OCI-LY7 (cell line): ENCODE results near the gene SLC38A9. TPM values are rescaled to one million over a fixed set of nuclear protein-coding genes. Genes with fewer than 3 reads are reported as not detected.
"Not testable (repeated sequence)": the region's sequence is repeated elsewhere in the genome, so short reads cannot be mapped to it uniquely, and the experiment has no call there.

Source experiments
- BruUV-seq: library from RNA; stranded (reverse); fragments of 400-500 nt; replicated peaks from 2 replicates; lab custom pipeline; 2021; lab: Mats Ljungman, UMichigan
- CTCF ChIA-PET: fragments of 300-600 bp; sonication (Branson Sonifier 250); formaldehyde crosslinking; loops from one replicate; lab custom pipeline; 2022; ENCODE audit warnings: antibody characterized with exemption; ENCODE audit not compliant: unreplicated experiment; lab: Charles Lee
- POLR2A ChIA-PET: fragments of 300-600 bp; sonication (Branson Sonifier 250); formaldehyde crosslinking; loops from one replicate; lab custom pipeline; 2022; ENCODE audit warnings: antibody characterized with exemption; lab: Charles Lee
- DNase-seq: peaks from one replicate; pipeline ENCODE4 v3.0.0-alpha.2; 2015; ENCODE audit warnings: low spot score
- H2AFZ ChIP-seq: fragments of 200-600 bp; sonication (generic), shearing (Covaris generic); 2 replicates; pipeline ENCODE4 v1.6.1; 2014; ENCODE audit warnings: mild to moderate bottlenecking, antibody characterized with exemption, low read length, moderate library complexity
- H3K27ac ChIP-seq: fragments of 200-600 bp; sonication (generic); 2 replicates; pipeline ENCODE4 v1.5.1; 2014; ENCODE audit warnings: mixed run types, low read depth, mild to moderate bottlenecking, moderate library complexity, low read length, inconsistent platforms; ENCODE audit not compliant: poor library complexity, severe bottlenecking
- H3K36me3 ChIP-seq: fragments of 200-600 bp; sonication (generic); 2 replicates; pipeline ENCODE4 v1.6.1; 2014; ENCODE audit warnings: mild to moderate bottlenecking, antibody characterized with exemption, low read length, moderate library complexity, mixed read lengths; ENCODE audit not compliant: insufficient read depth
- H3K4me1 ChIP-seq: fragments of 200-600 bp; sonication (generic); 2 replicates; pipeline ENCODE4 v1.5.1; 2014; ENCODE audit warnings: mild to moderate bottlenecking, low read length; ENCODE audit not compliant: insufficient read depth, poor library complexity, severe bottlenecking
- H3K4me2 ChIP-seq: fragments of 200-600 bp; sonication (generic); 2 replicates; pipeline ENCODE4 v1.6.1; 2014; ENCODE audit warnings: mild to moderate bottlenecking, low read length
- H3K4me3 ChIP-seq: fragments of 200-600 bp; sonication (generic); 2 replicates; pipeline ENCODE4 v1.5.1; 2014; ENCODE audit warnings: mild to moderate bottlenecking, low read depth, low read length; ENCODE audit not compliant: poor library complexity, severe bottlenecking
- H3K79me2 ChIP-seq: fragments of 200-600 bp; sonication (generic); 2 replicates; pipeline ENCODE4 v1.6.1; 2016; ENCODE audit warnings: low read depth, mild to moderate bottlenecking, low read length, moderate library complexity, mixed read lengths; ENCODE audit not compliant: insufficient read depth
- H3K9me2 ChIP-seq: fragments of 200-600 bp; sonication (generic); 2 replicates; pipeline ENCODE4 v1.6.1; 2016; ENCODE audit warnings: mild to moderate bottlenecking, low read length, mixed read lengths; ENCODE audit not compliant: insufficient read depth
- H3K9me3 ChIP-seq: fragments of 200-600 bp; sonication (generic); 2 replicates; pipeline ENCODE4 v1.6.1; 2014; ENCODE audit warnings: mild to moderate bottlenecking, mixed run types, low read length, mixed read lengths
- H4K20me1 ChIP-seq: fragments of 200-600 bp; sonication (generic); 2 replicates; pipeline ENCODE4 v1.6.1; 2014; ENCODE audit warnings: mild to moderate bottlenecking, antibody characterized with exemption, low read length, moderate library complexity, mixed read lengths; ENCODE audit not compliant: insufficient read depth
- EZH2phosphoT487 ChIP-seq: fragments of 200-600 bp; sonication (generic); IDR thresholded peaks from 2 replicates; pipeline ENCODE4 v1.6.1; 2018; ENCODE audit warnings: low read depth, borderline replicate concordance, mild to moderate bottlenecking, mixed run types, antibody characterized with exemption, low read length, moderate library complexity, mixed read lengths
- intact Hi-C: fragments of 100-400 bp; cut with micrococcal nuclease; formaldehyde crosslinking; loops from one replicate; pipeline ENCODE4 v1.10.0; 2022; ENCODE audit not compliant: unreplicated experiment
- total RNA-seq, 2 experiments: library from RNA; depleted of rRNA in 1 of 2; stranded (reverse); fragments of >200 nt in 1 of 2; shearing (Covaris generic) in 1 of 2; gene quantifications; 2 replicates each; pipeline ENCODE4 v1.2.3, GENCODE V29; 2014 to 2022
- TF ChIP-seq, protein P1 (sequence below): fragments of 200-600 bp; sonication (generic); conservative IDR thresholded peaks from 2 replicates; pipeline ENCODE4 v1.5.1; 2014; ENCODE audit warnings: mild to moderate bottlenecking, antibody characterized with exemption, low read length, moderate library complexity, mixed read lengths

SLC38A9 gene
- total RNA-seq, 2 experiments from 2014 or later = 20.1 to 27.7 TPM

GRCh38 chr5:55720188-55720703, 8.1 kb upstream of the SLC38A9 start:
- Histone ChIP-seq H3K27ac (no peak overlapping the region), H3K4me2 (no peak overlapping the region), H3K4me1 (no peaks in the 10 kb centered on the region), H3K9me3 (0 out of 2 replicates have a peak, but pooled peaks cover 4% of the 10 kb centered on the region), H3K4me3 (no peak overlapping the region), H3K79me2 (no peaks in the 10 kb centered on the region), H2AFZ (no peak overlapping the region), H3K36me3 (no peaks in the 10 kb centered on the region), H3K9me2 (no peaks in the 10 kb centered on the region), H4K20me1 (no peaks in the 10 kb centered on the region)
- BruUV-seq = no TSS peak
- intact Hi-C loops = no loop called here
- CTCF ChIA-PET = no interaction called here
- POLR2A ChIA-PET = interaction anchor here (0.6 to 0.9 kb wide), 5 partner anchors 21 to 1208 kb away, joined by 3 to 4 read pairs (median 3); no protein-coding TSS in a partner anchor
- no peak for DNase-seq
- TF ChIP-seq, protein P1, sequence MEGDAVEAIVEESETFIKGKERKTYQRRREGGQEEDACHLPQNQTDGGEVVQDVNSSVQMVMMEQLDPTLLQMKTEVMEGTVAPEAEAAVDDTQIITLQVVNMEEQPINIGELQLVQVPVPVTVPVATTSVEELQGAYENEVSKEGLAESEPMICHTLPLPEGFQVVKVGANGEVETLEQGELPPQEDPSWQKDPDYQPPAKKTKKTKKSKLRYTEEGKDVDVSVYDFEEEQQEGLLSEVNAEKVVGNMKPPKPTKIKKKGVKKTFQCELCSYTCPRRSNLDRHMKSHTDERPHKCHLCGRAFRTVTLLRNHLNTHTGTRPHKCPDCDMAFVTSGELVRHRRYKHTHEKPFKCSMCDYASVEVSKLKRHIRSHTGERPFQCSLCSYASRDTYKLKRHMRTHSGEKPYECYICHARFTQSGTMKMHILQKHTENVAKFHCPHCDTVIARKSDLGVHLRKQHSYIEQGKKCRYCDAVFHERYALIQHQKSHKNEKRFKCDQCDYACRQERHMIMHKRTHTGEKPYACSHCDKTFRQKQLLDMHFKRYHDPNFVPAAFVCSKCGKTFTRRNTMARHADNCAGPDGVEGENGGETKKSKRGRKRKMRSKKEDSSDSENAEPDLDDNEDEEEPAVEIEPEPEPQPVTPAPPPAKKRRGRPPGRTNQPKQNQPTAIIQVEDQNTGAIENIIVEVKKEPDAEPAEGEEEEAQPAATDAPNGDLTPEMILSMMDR = no peak
- no peak for TF ChIP-seq EZH2phosphoT487

DNA sequence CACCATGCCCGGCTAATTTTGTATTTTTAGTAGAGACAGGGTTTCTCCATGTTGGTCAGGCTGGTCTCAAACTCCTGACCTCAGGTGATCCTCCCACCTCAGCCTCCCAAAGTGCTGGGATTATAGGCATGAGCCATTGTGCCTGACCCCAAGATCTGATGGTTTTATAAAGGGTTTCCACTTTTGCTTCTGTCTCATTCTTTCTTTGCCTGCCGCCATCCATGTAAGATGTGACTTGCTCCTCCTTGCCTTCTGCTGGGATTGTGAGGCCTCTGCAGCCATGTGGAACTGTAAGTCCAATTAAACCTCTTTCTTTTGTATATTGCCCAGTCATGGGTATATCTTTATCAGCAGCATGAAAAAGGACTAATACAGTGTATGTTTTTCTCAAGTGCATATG, 6.9 kb upstream of the SLC38A9 start:
- H3K4me1 ChIP-seq, BruUV-seq, H3K4me3 ChIP-seq, POLR2A ChIA-PET, CTCF ChIA-PET, intact Hi-C loops, H3K27ac ChIP-seq, H2AFZ ChIP-seq, H3K9me3 ChIP-seq, H3K4me2 ChIP-seq, H3K79me2 ChIP-seq, H4K20me1 ChIP-seq, H3K36me3 ChIP-seq, H3K9me2 ChIP-seq, DNase-seq: not testable (repeated sequence)

- POLR2A ChIA-PET = no interaction called here
- no peak for DNase-seq
- no TSS peak for BruUV-seq
- TF ChIP-seq EZH2phosphoT487 = no peak
- TF ChIP-seq, protein P1 = no peak
- Histone ChIP-seq H2AFZ (no peak overlapping the region), H3K9me3 (0 out of 2 replicates have a peak, but pooled peaks cover 4% of the 10 kb centered on the region), H3K4me2 (no peak overlapping the region), H3K79me2 (peaks cover 8% of the 10 kb centered on the region; the same call in 1 of the 2 replicates), H3K9me2 (no peaks in the 10 kb centered on the region), H4K20me1 (no peaks in the 10 kb centered on the region), H3K4me1 (peaks cover 22% of the 10 kb centered on the region), H3K4me3 (no peak overlapping the region), H3K27ac (no peak overlapping the region), H3K36me3 (no peaks in the 10 kb centered on the region)
- CTCF ChIA-PET = no interaction called here
- intact Hi-C loops = no loop called here
These were observed 3.5 kb upstream of the SLC38A9 start for GRCh38 chr5:55715519-55716078.
